HK-2 (cell line): Measurements from ENCODE around the gene USP36.
A peak's percentile ranks its signal among the peaks of the same experiment; 100 is the strongest.
"Not testable (repeated sequence)": the region's sequence is repeated elsewhere in the genome, so short reads cannot be mapped to it uniquely, and the experiment has no call there.

Source experiments
- DNase-seq: peaks from one replicate; pipeline ENCODE4 v3.0.0-alpha.2; 2018; ENCODE audit not compliant: unreplicated experiment

USP36 gene

DNA sequence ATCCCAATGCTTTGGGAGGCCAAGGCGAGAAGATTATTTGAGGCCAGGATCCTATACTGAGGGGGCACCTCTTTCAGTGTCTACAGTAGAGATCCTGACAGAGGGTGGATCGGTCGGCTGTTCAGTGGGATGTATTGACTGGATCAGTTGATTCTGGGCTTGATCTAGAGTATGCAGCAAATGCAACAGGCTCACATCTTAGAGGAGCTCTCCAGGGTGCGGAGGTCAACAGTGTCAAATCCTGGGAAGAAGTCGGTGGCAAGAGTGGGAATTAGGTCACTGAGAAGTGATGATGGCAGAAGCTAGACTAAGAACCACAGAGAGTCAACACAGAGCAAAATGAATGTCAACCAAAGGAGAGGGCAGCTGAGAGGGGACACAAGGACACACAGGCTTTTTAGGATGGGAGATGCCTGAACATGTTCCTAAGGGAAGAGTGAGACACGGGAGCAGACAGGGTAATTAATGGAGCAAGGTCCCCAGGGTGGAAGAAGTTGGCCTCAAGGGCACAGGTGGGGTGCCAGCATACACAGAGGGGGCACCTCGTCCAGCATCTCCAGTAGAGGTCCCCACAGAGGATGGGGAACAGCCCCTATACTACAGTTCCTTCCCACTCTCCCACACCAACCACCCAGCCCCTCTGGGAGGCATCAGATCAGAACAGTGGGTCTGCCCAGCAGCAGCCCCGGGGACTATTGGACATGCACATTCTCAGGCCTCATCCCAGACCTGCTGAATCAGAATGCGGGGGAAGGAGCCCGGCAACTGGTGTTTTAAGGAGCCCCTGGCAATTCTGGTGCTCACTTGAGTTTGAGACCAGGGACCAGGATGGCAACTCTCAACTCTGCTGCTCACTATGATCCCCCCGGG, 48.5 kb downstream of the USP36 start:
- DNase-seq, result no peak

DNA sequence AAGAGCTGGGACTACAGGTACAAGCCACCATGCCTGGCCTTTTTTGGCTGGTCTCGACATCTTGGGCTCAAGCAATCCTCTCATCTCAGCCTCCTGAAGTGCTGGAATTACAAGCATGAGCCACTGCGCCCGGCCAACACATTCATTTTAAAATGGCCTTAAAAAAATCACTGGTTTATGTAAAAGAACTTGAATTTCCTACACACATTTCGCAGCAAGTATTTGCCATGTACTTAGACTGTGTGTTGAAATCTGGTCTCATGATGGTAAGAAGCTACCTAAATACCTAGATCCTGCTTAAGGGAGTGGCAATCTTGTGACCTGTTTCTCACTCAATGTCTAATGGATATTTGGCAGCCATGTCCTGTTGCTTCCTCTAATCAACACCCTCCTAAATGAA, 50.1 kb downstream of the USP36 start:
- DNase-seq, result no peak

DNA sequence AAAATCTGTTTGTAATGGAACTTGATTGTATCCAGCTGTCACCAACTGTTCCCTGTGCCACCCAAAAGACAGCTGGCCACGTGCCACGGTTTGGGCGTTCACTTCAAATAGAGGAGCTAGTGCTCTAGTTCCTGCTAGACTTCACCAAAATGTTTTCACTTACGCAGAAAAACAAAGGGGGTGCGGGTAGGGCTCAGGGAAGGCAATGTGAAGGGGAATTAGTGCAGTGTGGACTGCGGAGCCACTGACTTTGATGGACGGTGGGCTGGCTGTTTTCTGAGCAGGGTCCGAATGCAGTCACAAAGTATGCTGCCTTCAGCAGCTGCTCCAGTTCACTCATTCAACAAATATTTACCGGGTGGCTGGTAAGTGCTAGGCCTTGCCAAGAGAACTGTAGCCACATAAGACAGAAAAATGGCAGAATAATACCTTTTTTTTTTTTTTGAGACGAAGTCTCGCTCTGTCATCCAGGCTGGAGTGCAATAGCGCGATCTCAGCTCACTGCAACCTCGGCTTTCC, 50.9 kb downstream of the USP36 start:
- DNase-seq, result no peak

DNA sequence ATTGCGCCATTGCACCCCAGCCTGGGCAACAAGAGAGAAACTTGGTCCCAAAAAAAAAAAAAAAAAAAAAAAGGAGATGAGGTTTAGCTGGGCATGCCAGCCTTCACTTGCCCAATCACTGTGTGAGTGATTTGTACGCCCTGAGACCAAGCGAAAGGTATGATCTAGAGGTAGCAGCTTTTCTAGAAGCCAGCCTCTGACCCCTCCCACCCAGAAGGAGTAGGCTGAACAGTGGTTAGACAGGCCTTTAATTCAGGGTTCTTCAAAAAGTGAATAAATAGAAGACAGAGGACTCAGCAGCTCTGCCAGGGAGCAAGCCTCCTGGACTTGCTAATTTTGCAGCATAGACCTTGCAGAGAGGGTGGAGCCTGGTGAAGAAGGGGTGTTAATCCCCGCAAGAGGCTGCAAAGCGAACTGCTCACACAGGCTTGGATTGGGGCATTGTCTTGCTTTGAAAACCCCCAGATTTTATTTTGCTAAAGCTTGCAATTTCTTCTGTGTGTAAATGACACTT, 51.4 kb downstream of the USP36 start:
- DNase-seq, result no peak

DNA sequence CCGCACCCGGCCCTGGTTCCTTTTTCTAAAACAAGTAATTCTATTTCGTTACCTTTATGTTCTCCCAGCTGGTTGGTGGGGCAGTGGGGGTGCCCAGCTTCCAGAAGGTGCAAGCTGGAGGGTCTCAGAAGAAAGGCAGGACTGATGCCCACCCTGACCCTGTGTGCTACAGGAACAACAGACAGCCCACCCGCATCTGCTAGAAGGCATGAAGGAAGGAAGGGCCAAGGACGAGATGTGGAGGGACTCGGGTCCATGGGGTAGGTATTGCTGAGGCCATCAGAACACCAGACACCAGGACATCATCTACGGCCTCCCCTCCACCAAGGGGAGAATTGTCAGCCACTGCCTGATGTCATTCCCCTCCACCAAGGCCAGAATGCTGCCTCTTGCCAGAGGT, 52.2 kb downstream of the USP36 start:
- DNase-seq, result no peak

DNA sequence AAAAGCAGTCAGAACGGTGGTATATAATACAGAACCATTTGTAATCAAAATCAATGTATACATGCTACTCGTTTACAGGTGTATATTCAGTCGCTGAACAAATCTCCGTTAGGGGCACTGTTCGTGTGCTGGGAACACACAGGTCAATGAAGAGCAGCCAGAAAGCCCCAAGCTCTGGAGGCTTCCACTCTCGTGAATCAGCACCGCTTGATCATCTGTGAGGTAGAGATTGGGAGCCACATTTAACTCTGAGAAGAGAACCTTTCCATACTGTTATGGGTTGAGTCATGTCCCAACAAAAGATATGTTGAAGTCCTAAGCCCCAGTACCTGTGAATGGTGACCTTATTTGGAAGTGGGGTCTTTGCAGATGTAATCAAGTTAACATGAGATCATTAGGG, 53.2 kb downstream of the USP36 start:
- DNase-seq, result no peak

DNA sequence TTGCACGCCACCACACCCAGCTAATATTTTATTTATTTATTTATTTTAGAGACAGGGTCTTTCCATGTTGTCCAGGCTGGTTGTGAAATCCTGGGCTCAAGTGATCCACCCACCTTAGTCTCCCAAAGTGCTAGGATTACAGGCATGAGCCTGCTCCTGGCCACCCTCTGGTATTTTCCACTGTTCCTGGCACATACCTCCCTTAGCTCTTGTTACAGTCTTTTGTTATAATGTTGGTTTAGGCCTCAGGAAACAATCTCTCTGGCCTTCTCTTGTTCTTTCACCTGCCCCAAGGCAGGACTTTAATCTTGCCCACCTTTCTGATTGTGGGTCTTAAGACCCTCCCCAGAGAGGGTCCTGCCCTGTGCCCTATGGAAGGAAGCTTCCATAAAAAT, 55.0 kb downstream of the USP36 start:
- DNase-seq, result no peak

DNA sequence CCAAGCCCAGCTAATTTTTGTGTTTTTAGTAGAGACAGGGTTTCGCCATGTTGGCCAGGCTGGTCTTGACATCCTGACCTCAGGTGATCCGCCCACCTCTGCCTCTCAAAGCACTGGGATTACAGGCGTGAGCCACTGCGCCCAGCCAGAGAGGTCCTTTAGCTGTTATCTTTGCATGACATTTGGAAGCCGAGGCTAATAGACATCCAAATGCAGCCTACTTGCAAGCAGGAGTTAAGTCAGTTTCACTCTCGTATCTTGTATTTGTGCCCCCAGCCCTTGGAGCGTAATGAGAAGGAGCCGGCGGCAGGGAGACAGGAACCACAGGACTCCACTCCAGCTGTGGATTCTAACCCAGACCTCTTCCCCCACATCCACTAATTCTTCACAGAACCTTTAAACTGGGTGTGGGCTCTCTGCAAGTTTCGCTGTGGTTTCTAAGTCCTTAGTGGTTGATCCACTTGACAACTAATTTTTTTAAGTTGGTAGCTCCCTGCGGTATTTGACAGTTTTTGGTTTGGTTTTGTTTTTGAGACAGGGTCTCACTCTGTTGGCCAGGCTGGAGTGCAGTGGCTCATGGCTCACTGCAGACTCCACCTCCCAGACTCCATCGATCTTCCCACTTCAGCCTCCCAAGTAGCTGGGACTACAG, 55.5 kb downstream of the USP36 start:
- no peak for DNase-seq

DNA sequence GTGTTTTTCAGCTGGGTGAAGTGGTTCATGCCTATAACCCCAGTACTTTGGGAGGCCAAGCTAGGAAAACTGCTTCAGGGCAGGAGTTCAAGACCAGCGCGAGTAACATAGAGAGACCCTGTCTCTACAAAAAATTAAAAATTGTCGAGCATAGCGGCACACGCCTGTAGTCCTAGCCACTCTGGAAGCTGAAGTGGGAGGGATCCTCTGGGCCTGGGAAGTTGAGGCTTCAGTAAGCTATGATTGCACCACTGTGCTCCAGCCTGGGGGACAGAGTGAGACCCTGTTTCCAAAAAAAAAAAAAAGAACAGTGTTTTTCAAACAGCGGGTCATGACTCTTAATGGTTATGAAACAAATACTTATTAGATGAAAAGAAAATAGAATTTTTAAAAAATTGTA, 56.3 kb downstream of the USP36 start:
- no peak for DNase-seq

DNA sequence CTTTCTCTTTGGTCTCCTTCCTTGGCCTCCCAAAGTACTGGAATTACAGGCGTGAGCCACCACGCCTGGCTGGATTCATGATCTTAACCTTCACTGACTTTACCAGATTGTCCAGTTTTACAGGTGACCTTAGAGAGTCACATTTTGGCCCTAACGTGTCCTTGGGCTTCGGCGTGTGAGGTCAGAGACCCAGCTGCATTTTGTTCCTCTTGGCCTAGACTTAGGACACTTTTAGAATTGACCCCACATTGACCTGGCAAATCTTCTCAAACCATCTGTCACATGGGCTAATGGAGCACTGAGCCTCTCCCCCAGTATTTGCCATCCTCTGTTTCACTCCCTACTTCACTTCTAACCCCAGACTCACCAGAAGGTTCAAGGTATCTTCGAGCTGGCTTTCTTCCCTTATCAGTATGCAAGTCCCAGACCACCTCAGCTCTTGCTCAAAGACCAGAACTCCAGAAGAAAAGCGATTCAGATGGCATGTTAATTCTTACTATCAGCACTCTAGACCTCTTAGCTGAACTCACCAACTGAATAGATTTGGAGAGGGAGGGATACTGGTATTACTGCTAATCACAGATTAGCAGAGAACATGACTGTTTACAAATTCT, 56.8 kb downstream of the USP36 start:
- DNase-seq, result no peak

DNA sequence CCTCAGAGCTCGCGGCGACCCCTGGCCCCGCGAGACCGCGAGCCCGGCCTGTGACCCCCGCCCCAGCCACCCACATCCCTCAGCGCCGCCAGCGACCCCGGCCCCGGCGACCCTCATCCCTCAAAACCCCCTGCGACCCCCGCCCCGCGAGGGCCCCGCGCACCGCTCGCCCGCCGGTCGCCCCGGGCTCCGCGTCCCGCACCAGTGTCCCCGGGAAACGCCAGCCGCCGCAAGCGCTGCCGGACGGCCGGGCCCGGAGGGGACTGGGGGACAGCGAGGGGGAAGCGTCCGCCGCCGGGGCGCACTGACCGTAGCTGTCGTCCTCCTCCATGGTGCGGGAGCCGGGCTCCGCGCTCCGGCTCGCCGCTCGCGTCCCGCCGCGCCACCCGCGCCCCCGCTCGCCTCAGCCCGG, 58.7 kb downstream of the USP36 start, which contains the start of gene CYTH1:
CYTH1 (minus strand) TSS at position 381 of the 412 bp plus-strand sequence; CDS start at position 331, 50 bp downstream.
- no peak for DNase-seq

DNA sequence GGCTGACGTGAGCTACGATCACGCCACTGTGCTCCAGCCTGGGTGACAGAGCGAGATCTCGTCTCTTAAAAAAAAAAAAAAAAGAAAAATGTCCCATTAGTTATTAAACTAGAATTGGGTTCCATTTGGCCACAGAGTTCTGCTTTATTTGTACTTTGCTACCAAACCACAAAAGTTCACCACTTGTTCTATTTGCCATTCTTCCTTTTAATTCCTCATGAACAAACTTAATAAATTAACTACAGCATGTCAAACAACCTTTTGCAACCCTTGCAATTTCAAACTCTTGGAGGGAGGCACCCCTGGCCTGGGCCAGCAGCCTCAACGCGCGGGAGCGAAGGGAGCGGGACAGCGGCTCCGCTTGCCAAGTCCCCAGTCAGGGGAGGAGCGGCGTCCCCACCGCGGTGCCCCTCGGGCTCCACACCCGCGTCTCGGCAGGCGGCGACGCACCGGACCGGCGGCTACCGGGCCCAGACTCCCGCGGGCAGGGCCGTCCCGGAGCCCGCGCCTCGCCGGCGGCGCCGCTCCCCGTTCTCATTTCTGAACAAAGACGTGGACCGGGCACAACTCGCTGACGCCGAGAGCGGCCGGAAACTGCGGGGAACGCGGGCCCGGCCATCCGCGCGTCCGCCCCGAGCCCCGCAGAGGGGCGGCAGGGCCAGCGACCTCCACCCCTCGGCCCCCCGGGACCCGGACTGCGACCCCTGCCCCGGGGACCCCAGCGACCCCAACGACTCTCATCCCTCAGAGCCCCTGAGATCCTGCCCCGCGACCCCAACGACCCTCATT, 59.3 kb downstream of the USP36 start:
- DNase-seq, result peak; percentile 41

DNA sequence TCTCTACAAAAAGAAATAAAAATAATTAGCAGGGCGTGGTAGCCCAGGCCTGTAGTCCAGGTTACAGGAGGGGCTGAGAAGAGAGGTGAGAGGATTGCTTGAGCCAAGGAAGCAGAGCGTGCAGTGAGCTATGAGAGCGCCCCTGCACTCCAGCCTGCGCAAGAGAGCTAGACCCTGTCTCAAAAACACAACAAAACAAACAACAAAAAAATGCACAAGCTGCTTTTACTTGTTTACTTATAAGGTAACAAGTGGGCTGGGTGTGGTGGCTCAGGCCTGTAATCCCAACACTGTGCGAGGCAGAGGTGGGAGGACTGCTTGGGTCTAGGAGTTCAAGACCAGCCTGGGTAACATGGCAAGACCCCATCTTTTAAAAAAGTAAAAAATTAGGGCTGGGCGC, 60.3 kb downstream of the USP36 start:
- DNase-seq, result no peak

DNA sequence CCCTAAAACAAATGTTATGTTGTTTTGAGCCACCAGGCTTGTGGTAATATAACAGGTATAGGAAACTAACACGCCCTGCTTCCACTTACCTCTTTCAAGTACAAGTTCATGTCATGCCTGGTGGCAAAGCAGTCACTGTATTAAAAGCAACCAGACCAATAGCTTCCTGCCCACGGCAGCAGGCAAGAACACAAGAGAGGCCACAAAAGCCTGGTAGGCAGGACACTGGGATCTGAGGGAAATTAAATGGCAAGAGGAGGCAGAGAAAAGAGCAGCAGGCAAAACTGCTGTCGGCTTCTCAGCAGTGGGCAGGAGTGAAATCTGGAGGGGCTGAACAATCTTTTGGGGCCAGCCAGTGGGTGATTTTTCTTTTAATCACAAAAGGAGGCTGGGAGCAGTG, 60.8 kb downstream of the USP36 start:
- no peak for DNase-seq

DNA sequence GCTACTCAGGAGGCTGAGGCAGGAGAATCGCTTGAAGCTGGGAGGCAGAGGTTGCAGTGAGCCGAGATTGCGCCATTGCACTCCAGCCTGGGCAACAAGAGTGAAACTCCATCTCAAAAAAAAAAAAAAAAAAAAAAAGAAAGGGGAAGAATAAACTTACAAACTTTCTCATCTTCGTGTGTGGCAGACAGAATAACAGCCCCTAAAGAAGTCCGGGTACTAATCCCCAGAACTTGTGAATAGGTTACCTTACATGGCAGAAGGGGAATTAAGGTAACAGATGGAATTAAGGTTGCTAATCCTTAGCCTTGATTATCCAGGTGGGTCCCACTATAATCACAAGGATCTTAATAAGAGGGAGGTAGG, 61.3 kb downstream of the USP36 start:
- not testable (repeated sequence) for DNase-seq

DNA sequence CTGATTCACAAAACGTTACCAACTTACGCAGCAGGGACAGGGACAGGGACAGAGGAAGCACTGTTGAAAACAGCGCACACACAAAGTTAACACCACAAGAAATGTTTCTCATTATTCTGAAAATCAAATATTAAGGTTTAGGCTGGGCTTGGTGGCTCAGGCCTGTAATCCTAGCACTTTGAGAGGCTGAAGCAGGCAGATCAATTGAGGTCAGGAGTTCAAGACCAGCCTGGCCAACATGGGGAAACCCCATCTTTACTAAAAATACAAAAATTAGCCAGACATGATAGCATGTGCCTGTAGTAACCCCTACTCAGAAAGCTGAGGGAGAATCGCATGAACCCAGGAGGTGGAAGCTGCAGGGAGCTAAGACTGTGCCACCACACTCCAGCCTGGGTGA, 62.7 kb downstream of the USP36 start:
- no peak for DNase-seq

DNA sequence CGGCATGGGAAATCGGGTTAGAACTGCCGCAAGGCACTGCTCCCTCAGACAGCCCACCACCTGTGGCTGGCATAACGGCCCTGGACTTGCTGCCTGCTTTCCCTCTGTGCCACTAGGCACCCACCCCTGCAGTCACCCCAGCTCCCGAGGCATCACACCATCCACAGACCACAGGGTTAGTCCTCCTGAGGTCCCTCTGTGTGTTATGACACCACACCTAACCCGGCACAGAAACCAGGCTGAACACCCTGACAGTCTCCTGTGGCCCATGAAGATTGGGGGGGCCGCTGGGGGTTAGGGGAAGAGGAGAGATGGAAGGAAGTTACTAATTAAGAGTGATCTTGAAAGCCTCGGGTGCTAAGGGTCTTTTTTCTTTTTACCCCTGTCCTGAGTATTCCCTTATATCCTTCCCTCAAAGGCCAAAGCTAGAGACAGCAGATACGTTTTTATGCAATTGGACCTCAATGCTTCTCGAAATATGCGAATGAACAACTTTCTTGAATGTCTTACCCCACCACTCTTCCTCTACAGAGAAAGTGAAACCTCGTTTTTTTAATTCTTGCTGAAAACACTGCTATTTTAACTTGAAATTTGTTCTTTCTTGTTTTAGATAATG, 65.5 kb downstream of the USP36 start:
- no peak for DNase-seq

DNA sequence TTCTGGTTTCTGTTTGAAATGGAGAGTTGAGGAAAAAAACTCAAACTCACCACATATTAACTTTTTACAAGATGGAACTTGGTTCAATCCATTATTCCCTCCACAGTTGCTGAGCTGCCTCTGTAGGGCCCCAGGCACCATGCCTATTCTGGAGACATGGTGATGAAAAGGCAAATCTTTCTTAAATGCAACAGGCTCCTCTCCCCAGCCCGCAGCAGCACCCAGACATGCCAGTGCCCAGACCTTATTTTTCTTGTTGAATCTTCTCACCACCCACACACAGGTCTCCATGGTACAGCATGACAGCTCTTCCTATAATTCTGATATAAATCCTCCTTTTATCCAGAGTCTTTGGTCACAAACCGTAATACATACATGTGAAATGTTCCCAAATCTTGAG, 66.2 kb downstream of the USP36 start:
- no peak for DNase-seq

DNA sequence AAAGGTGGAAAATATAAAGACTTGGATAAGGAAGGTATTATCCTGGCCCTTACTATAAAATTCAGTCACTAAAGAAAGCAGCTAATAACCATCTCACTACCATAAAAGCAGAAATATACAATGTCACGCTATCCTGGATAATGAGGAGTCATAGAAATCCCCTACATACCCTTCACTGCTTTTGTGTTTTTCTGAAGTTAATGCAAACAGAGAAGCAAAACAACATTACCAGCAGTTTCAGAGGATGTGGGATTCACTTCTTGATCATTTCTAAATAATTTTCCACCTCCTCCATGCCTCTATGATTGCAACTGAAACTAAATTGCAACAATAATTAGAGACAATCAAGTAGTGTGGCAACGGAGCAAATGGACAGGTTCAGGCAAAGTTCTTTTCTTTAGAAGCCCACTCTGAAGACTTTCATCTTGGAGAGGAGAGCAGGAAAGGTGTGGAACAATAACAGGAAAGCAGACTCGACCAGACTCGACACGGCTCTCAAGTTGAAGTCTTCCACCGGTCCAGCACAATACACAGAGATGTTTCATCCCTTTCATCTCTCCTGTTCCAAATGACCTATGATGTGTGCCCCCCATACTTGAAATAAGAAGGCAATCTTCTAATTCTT, 68.7 kb downstream of the USP36 start:
- DNase-seq, result no peak

DNA sequence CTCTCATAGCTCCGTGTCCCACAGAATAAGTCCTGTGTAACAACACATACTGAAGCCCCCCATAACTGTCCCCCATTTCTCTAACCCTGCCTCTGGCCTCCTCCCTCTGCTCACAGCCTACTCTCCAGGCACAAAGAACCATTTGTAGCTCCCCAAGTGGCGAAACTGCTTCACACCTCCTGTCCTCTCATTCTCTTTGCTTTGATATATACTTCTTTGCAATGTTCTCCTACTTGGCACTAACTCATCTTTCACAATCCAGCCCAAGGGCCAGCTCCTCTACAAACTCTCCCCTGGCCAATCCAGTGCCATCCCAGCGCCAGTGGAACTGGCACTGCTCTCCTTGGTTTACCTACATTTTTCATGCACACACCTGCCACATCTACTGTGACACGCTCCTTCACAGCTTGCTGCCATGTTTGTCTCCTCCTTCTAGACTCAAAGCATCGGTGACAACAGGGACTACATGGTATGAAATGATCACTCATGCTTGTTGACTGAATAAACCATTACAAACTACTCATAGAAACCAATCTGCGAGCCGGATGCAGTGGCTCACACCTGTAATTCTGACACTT, 71.3 kb downstream of the USP36 start:
- no peak for DNase-seq
